ENCODE measurements around the gene ABCA1.

The ABCA1 gene

DNA sequence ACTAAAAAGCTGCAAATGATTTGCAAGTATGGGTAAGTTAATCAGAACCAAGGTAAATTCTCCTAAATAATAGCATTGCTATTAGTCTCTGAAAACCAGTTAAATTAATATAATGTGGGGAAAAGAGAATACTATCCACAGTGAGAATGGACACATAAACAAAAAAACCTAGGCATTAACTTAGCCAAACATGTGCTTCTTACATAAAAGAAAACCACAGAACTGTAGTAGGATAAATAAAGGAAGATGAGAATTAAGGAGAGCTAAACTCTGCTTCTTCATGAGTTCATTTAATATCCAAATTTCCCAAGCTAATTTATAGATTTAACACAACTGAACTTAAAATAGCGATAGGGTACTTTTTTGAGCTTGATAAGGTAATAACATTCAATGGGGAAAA lies 31.8 kb downstream of the ABCA1 start:
- no peak overlapping the region for H3K4me3 ChIP-seq (ENCODE audit: control insufficient read depth, low read depth, low read length)
- TF ChIP-seq CTCF (IDR thresholded peaks at IDR 0.05; ENCODE audit: control insufficient read depth, insufficient read depth, low read depth, low read length, missing control alignments): no peak
- DNase-seq (ENCODE audit: low read depth): no peak

- H3K4me3 ChIP-seq (ENCODE audit: control insufficient read depth, low read depth, low read length): no peak overlapping the region
- no peak for TF ChIP-seq CTCF (IDR thresholded peaks at IDR 0.05; ENCODE audit: control insufficient read depth, insufficient read depth, low read depth, low read length, missing control alignments)
- DNase-seq (ENCODE audit: low read depth): peak; percentile 84
Measured at GRCh38 chr9:104895572-104895971, 32.4 kb downstream of the ABCA1 start.

- no peak overlapping the region for H3K4me3 ChIP-seq (ENCODE audit: control insufficient read depth, low read depth, low read length)
- no peak for TF ChIP-seq CTCF (IDR thresholded peaks at IDR 0.05; ENCODE audit: control insufficient read depth, insufficient read depth, low read depth, low read length, missing control alignments)
- no peak for DNase-seq (ENCODE audit: low read depth)
Measured at GRCh38 chr9:104892701-104893100, 35.3 kb downstream of the ABCA1 start.

- DNase-seq (ENCODE audit: low read depth): no peak
- no peak overlapping the region for H3K4me3 ChIP-seq (ENCODE audit: control insufficient read depth, low read depth, low read length)
- no peak for TF ChIP-seq CTCF (IDR thresholded peaks at IDR 0.05; ENCODE audit: control insufficient read depth, insufficient read depth, low read depth, low read length, missing control alignments)
Measured at GRCh38 chr9:104890433-104890770, 37.6 kb downstream of the ABCA1 start.

DNA sequence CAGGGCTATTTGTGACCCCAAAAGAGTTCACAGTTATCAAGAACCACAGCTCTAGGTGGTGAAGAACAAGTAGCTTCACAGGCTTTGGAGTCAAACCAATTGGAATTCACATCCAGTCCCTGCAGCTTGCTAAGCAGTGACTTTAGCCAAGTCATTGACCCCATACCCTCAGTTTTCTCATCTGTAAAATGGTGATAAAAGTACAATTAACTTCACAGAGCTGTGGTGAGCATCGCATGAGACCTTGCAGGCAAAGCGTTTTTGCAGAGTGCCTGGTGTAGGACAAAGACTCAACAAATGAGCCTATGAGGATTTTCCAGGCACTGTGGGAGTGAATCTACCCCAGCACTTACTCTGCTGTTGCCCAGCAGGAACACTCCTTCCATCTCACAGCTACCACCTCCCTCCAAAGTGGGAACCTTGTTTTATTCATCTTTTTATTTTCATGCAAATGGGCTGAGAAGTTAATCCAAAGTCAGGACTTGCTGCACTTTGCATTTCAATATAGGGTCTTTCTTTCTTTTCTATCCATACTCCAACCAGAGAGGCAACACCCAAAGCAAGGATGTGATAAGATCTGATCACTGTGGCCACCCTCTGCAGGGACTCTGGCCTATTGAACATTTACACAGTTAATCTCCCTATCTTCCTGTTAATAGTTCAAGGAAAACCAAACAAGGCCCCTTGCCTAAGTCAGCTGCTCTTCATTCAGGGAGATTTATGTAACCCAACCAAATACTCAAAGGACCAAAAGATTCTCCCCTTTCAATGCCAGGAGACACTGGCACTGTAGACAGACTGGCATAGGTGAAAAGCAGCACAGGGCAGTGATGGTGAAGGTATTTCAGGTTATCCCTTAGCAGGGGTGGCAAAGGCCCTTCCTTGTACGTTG lies 41.9 kb downstream of the ABCA1 start:
- no peak overlapping the region for H3K4me3 ChIP-seq (ENCODE audit: control insufficient read depth, low read depth, low read length)
- no peak for DNase-seq (ENCODE audit: low read depth)
- no peak for TF ChIP-seq CTCF (IDR thresholded peaks at IDR 0.05; ENCODE audit: control insufficient read depth, insufficient read depth, low read depth, low read length, missing control alignments)

- no peak for DNase-seq (ENCODE audit: low read depth)
- no peak overlapping the region for H3K4me3 ChIP-seq (ENCODE audit: control insufficient read depth, low read depth, low read length)
- TF ChIP-seq CTCF (IDR thresholded peaks at IDR 0.05; ENCODE audit: control insufficient read depth, insufficient read depth, low read depth, low read length, missing control alignments): no peak
Measured at GRCh38 chr9:104883169-104883568, 44.8 kb downstream of the ABCA1 start.

Data from AG09309 (cell line).